ENCODE measurements around the gene CASP2. TPM values are rescaled to one million over a fixed set of nuclear protein-coding genes. Genes with fewer than 3 reads are reported as not detected.

Gene CASP2
- total and polyA plus RNA-seq, 2 of the 8 experiments (the other 6 are each of a cell fraction or from before 2014, with no cell fraction given): 23.7 to 35.3 TPM

DNA sequence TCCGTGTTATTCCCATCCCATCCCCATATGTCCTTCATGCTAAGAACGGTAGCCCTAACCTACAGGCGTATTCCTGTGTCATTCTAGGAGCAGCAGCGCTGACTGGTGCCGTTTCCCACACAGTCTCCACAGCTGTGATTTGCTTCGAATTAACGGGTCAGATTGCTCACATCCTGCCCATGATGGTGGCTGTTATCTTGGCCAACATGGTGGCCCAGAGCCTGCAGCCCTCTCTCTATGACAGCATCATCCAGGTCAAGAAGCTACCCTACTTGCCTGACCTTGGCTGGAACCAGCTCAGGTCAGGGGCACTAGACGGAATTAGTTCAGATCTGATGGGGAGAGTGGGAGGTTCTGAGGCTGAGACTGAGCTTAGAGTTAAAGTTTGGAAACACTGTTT is 53.7 kb downstream of the CASP2 start (continued):
- TF ChIP-seq CBX8 (IDR thresholded peaks at IDR 0.05; ENCODE audit: borderline replicate concordance, low read depth, low read length): no peak
- no peak for TF ChIP-seq TBP (IDR thresholded peaks at IDR 0.05; ENCODE audit: low read depth, low read length)
- no peak for TF ChIP-seq CTBP2 (IDR thresholded peaks at IDR 0.05; ENCODE audit: borderline replicate concordance, insufficient read depth, insufficient read length, low read length)
- no peak for TF ChIP-seq RBBP5 (IDR thresholded peaks at IDR 0.05; ENCODE audit: borderline replicate concordance, low read depth, low read length)

Data from H1 (cell line).